Endometrium (tissue), 2 donors: Measurements from ENCODE around the gene RNF17.
"Not testable (repeated sequence)": the region's sequence is repeated elsewhere in the genome, so short reads cannot be mapped to it uniquely, and the experiment has no call there.

Experiments
- FAIRE-seq: peaks from 2 replicates; lab custom pipeline; 2012; peaks lifted over from hg19 to GRCh38; lab: Jason Lieb, UNC
- donor health status: control.
- donor health status: control.

The RNF17 gene

GRCh38 chr13:24745516-24745860, 18.5 kb upstream of the RNF17 start:
- FAIRE-seq = no peak

GRCh38 chr13:24745861-24746617, 17.9 kb upstream of the RNF17 start:
- FAIRE-seq = no peak

GRCh38 chr13:24746618-24747247, 17.2 kb upstream of the RNF17 start:
- FAIRE-seq = no peak

- FAIRE-seq = no peak
Observed at GRCh38 chr13:24747248-24748060, 16.5 kb upstream of the RNF17 start.

GRCh38 chr13:24748061-24748400, 15.9 kb upstream of the RNF17 start:
- no peak for FAIRE-seq

GRCh38 chr13:24759197-24759596, 4.8 kb upstream of the RNF17 start:
- FAIRE-seq = no peak

- no peak for FAIRE-seq
Observed at GRCh38 chr13:24764276-24764630, 284 bp downstream of the RNF17 start.

GRCh38 chr13:24777171-24777570, 13.2 kb downstream of the RNF17 start:
- FAIRE-seq = no peak

GRCh38 chr13:24784319-24784718, 20.4 kb downstream of the RNF17 start:
- FAIRE-seq = no peak

GRCh38 chr13:24788538-24788937, 24.6 kb downstream of the RNF17 start:
- FAIRE-seq = no peak

GRCh38 chr13:24802074-24802473, 38.1 kb downstream of the RNF17 start:
- no peak for FAIRE-seq

- FAIRE-seq = no peak
Observed at GRCh38 chr13:24821207-24821606, 57.2 kb downstream of the RNF17 start.

- no peak for FAIRE-seq
Observed at GRCh38 chr13:24822640-24823039, 58.7 kb downstream of the RNF17 start.

- not testable (repeated sequence) for FAIRE-seq
Observed at GRCh38 chr13:24823122-24823710, 59.2 kb downstream of the RNF17 start.

- FAIRE-seq = no peak
Observed at GRCh38 chr13:24827799-24828198, 63.8 kb downstream of the RNF17 start.

GRCh38 chr13:24834902-24835510, 71.0 kb downstream of the RNF17 start:
- no peak for FAIRE-seq

- not testable (repeated sequence) for FAIRE-seq
Observed at GRCh38 chr13:24837528-24837927, 73.6 kb downstream of the RNF17 start.

GRCh38 chr13:24842549-24843274, 78.7 kb downstream of the RNF17 start:
- no peak for FAIRE-seq

GRCh38 chr13:24851546-24851945, 87.6 kb downstream of the RNF17 start:
- FAIRE-seq = no peak

- no peak for FAIRE-seq
Observed at GRCh38 chr13:24854311-24854710, 90.3 kb downstream of the RNF17 start.

- FAIRE-seq = no peak
Observed at GRCh38 chr13:24858953-24859352, 95.0 kb downstream of the RNF17 start.

- no peak for FAIRE-seq
Observed at GRCh38 chr13:24860770-24861169, 96.8 kb downstream of the RNF17 start.
